Lower leg skin (tissue), 4 donors: ENCODE results near the gene CORIN. TPM values are rescaled to one million over a fixed set of nuclear protein-coding genes. Genes with fewer than 3 reads are reported as not detected.

ENCODE experiments used
- DNase-seq, 2 donors: peaks; one replicate each; pipeline ENCODE4 v3.0.0-alpha.2; 2019; ENCODE audit warnings: low spot score in 2 of 2
- H3K4me3 ChIP-seq: fragments of 200-600 bp; sonication (generic); 2 replicates; pipeline ENCODE4 v1.5.1; 2017; ENCODE audit warnings: mild to moderate bottlenecking, low read depth; ENCODE audit not compliant: poor library complexity, severe bottlenecking
- CTCF ChIP-seq, 3 donors: fragments of 450-650 bp; IDR thresholded peaks; one replicate each; pipeline ENCODE4 v1.5.1; 2016; ENCODE audit warnings: antibody characterized with exemption in 3 of 3, mild to moderate bottlenecking in 3 of 3, moderate library complexity in 2 of 3
- POLR2A ChIP-seq, 2 donors: fragments of 450-650 bp; IDR thresholded peaks; one replicate each; pipeline ENCODE4 v1.6.1; 2016 to 2017; ENCODE audit warnings: antibody characterized with exemption in 2 of 2, mild to moderate bottlenecking in 1 of 2, moderate library complexity in 1 of 2
- WGBS, 2 donors: methylation state at CpG; one replicate each; pipeline ENCODE4 v1.1.5; 2018; 5-methylcytosine and 5-hydroxymethylcytosine counted together
- intact Hi-C: fragments of 100-400 bp; cut with DNase I; formaldehyde crosslinking; loops from one replicate; pipeline ENCODE4 v1.15.0; 2023; ENCODE audit warnings: low total_unique reads
- total RNA-seq, 4 donors: library from RNA; depleted of rRNA; stranded (reverse); fragments of >200 nt; gene quantifications; one replicate each; pipeline ENCODE4 v1.1.0, GENCODE V29; 2016

The CORIN gene
- total RNA-seq, 4 donors from 2014 or later, result 0.15 to 17.6 (median 1.7) TPM

- peak in 1 of 2 donors; percentile 69 for DNase-seq
- TF ChIP-seq CTCF (IDR thresholded peaks at IDR 0.05) (no peak), POLR2A (IDR thresholded peaks at IDR 0.05) (no peak)
- 73 to 86% methylated on average over 2 of the region's 2 CpGs for WGBS, 2 donors
- no peak overlapping the region for H3K4me3 ChIP-seq
- intact Hi-C loops, result no loop called here
These were observed 17.5 kb upstream of the CORIN start for GRCh38 chr4:47855350-47855749.

- DNase-seq, result no peak
- no peak overlapping the region for H3K4me3 ChIP-seq
- intact Hi-C loops, result no loop called here
- TF ChIP-seq CTCF (IDR thresholded peaks at IDR 0.05) (no peak), POLR2A (IDR thresholded peaks at IDR 0.05) (no peak)
- 62 to 69% methylated on average over 1 of the region's 1 CpG for WGBS, 2 donors
These were observed 14.3 kb upstream of the CORIN start for GRCh38 chr4:47852136-47852535.

GRCh38 chr4:47849466-47849865 lies 11.6 kb upstream of the CORIN start:
- 50 to 57% methylated on average over 1 of the region's 1 CpG for WGBS, 2 donors
- no peak for DNase-seq
- intact Hi-C loops, result no loop called here
- TF ChIP-seq POLR2A (IDR thresholded peaks at IDR 0.05) (no peak), CTCF (IDR thresholded peaks at IDR 0.05) (no peak)
- no peak overlapping the region for H3K4me3 ChIP-seq

- WGBS, 2 donors, result 85 to 89% methylated on average over 2 of the region's 2 CpGs
- intact Hi-C loops, result no loop called here
- H3K4me3 ChIP-seq, result no peak overlapping the region
- DNase-seq, result no peak
- no peak for TF ChIP-seq CTCF (IDR thresholded peaks at IDR 0.05)
- no peak for TF ChIP-seq POLR2A (IDR thresholded peaks at IDR 0.05)
These were observed 10.2 kb upstream of the CORIN start for GRCh38 chr4:47848041-47848440.

- no peak overlapping the region for H3K4me3 ChIP-seq
- intact Hi-C loops, result no loop called here
- DNase-seq, result no peak
- no peak for TF ChIP-seq CTCF (IDR thresholded peaks at IDR 0.05)
- no peak for TF ChIP-seq POLR2A (IDR thresholded peaks at IDR 0.05)
These were observed 5.1 kb upstream of the CORIN start for GRCh38 chr4:47842985-47843384.

GRCh38 chr4:47840291-47840690 lies 2.4 kb upstream of the CORIN start:
- 91% methylated on average over 1 of the region's 1 CpG for WGBS, 2 donors
- no peak for DNase-seq
- TF ChIP-seq CTCF (IDR thresholded peaks at IDR 0.05), result no peak
- no peak for TF ChIP-seq POLR2A (IDR thresholded peaks at IDR 0.05)

More at GRCh38 chr4:47840291-47840690, 2.4 kb upstream of the CORIN start:
- intact Hi-C loops, result no loop called here
- no peak overlapping the region for H3K4me3 ChIP-seq
